ENCODE measurements around the gene ZIC5.

ZIC5 gene

GRCh38 chr13:99975626-99976025 is 4.1 kb upstream of the ZIC5 start:
- ATAC-seq (ENCODE audit: low read depth) (no peak), DNase-seq (ENCODE audit: low spot score) (no peak)
- Histone ChIP-seq H3K4me3 (ENCODE audit: severe bottlenecking) (no peak overlapping the region), H3K27me3 (ENCODE audit: insufficient read depth, poor library complexity, severe bottlenecking) (peaks cover 93% of the 10 kb centered on the region), H3K27ac (ENCODE audit: poor library complexity, severe bottlenecking) (no peak overlapping the region), H3K4me1 (ENCODE audit: insufficient read depth, poor library complexity, severe bottlenecking) (no peaks in the 10 kb centered on the region), H3K9me3 (ENCODE audit: severe bottlenecking) (no peaks in the 10 kb centered on the region), H3K36me3 (ENCODE audit: low read depth) (no peaks in the 10 kb centered on the region)
- TF ChIP-seq CTCF (IDR thresholded peaks at IDR 0.05; ENCODE audit: poor library complexity, severe bottlenecking), result no peak

GRCh38 chr13:99974939-99975561 is 3.5 kb upstream of the ZIC5 start:
- no peak for DNase-seq (ENCODE audit: low spot score)
- ATAC-seq (ENCODE audit: low read depth), result no peak
- Histone ChIP-seq H3K4me1 (ENCODE audit: insufficient read depth, poor library complexity, severe bottlenecking) (no peaks in the 10 kb centered on the region), H3K27me3 (ENCODE audit: insufficient read depth, poor library complexity, severe bottlenecking) (peaks cover 91% of the 10 kb centered on the region), H3K27ac (ENCODE audit: poor library complexity, severe bottlenecking) (no peak overlapping the region), H3K9me3 (ENCODE audit: severe bottlenecking) (no peaks in the 10 kb centered on the region), H3K36me3 (ENCODE audit: low read depth) (no peaks in the 10 kb centered on the region), H3K4me3 (ENCODE audit: severe bottlenecking) (no peak overlapping the region)
- TF ChIP-seq CTCF (IDR thresholded peaks at IDR 0.05; ENCODE audit: poor library complexity, severe bottlenecking), result no peak

- DNase-seq (ENCODE audit: low spot score) (no peak), ATAC-seq (ENCODE audit: low read depth) (no peak)
- Histone ChIP-seq H3K36me3 (ENCODE audit: low read depth) (no peaks in the 10 kb centered on the region), H3K9me3 (ENCODE audit: severe bottlenecking) (no peaks in the 10 kb centered on the region), H3K27me3 (ENCODE audit: insufficient read depth, poor library complexity, severe bottlenecking) (peaks cover 91% of the 10 kb centered on the region), H3K4me1 (ENCODE audit: insufficient read depth, poor library complexity, severe bottlenecking) (no peaks in the 10 kb centered on the region), H3K27ac (ENCODE audit: poor library complexity, severe bottlenecking) (no peak overlapping the region), H3K4me3 (ENCODE audit: severe bottlenecking) (no peak overlapping the region)
- no peak for TF ChIP-seq CTCF (IDR thresholded peaks at IDR 0.05; ENCODE audit: poor library complexity, severe bottlenecking)
Measured at GRCh38 chr13:99974296-99974938, 2.9 kb upstream of the ZIC5 start.

- Histone ChIP-seq H3K27me3 (ENCODE audit: insufficient read depth, poor library complexity, severe bottlenecking) (peaks cover 91% of the 10 kb centered on the region), H3K4me1 (ENCODE audit: insufficient read depth, poor library complexity, severe bottlenecking) (no peaks in the 10 kb centered on the region), H3K9me3 (ENCODE audit: severe bottlenecking) (no peaks in the 10 kb centered on the region), H3K27ac (ENCODE audit: poor library complexity, severe bottlenecking) (no peak overlapping the region), H3K4me3 (ENCODE audit: severe bottlenecking) (no peak overlapping the region), H3K36me3 (ENCODE audit: low read depth) (no peaks in the 10 kb centered on the region)
- no peak for TF ChIP-seq CTCF (IDR thresholded peaks at IDR 0.05; ENCODE audit: poor library complexity, severe bottlenecking)
- no peak for ATAC-seq (ENCODE audit: low read depth)
- no peak for DNase-seq (ENCODE audit: low spot score)
Measured at GRCh38 chr13:99973808-99974185, 2.2 kb upstream of the ZIC5 start.

- TF ChIP-seq CTCF (IDR thresholded peaks at IDR 0.05; ENCODE audit: poor library complexity, severe bottlenecking), result no peak
- Histone ChIP-seq H3K9me3 (ENCODE audit: severe bottlenecking) (no peaks in the 10 kb centered on the region), H3K36me3 (ENCODE audit: low read depth) (no peaks in the 10 kb centered on the region), H3K27ac (ENCODE audit: poor library complexity, severe bottlenecking) (no peak overlapping the region), H3K4me3 (ENCODE audit: severe bottlenecking) (no peak overlapping the region), H3K4me1 (ENCODE audit: insufficient read depth, poor library complexity, severe bottlenecking) (no peaks in the 10 kb centered on the region), H3K27me3 (ENCODE audit: insufficient read depth, poor library complexity, severe bottlenecking) (peaks cover 91% of the 10 kb centered on the region)
- ATAC-seq (ENCODE audit: low read depth), result no peak
- DNase-seq (ENCODE audit: low spot score), result no peak
Measured at GRCh38 chr13:99973163-99973807, 1.7 kb upstream of the ZIC5 start.
